ENCODE results near the gene FUT8.

- TF ChIP-seq CTCF (IDR thresholded peaks at IDR 0.05) (no peak), POLR2A (IDR thresholded peaks at IDR 0.05) (no peak)
These were observed 292.3 kb downstream of the FUT8 start for GRCh38 chr14:65704850-65705249.

Measured in thyroid gland (tissue), 4 donors.